ENCODE results near the gene SEMA4C. TPM values are rescaled to one million over a fixed set of nuclear protein-coding genes. Genes with fewer than 3 reads are reported as not detected.

Gene SEMA4C
- polyA plus RNA-seq, 3 donors from 2014 or later = 3.1 to 11.5 (median 4.8) TPM

DNA sequence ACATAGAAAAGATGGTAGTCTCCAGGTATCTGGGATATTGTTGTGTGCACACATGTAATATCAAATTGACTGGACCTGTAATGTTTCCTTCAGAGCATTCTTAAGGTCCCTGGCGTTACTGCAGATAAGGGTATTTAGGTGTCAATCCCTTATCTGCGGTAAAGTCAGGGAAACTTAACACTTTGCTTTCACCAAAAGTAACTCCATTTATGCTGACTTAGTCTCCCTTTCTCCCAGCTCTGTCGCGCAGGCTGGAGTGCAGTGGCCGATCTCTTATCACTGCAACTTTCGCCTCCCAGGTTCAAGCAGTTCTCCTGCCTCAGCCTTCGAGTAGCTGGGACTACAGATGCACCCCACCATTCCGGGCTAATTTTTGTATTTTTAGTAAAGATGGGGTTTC, 52.0 kb downstream of the SEMA4C start:
- Mint-ChIP-seq H3K4me1 (peaks cover 62 to 64% of the 10 kb centered on the region in 2 donors), H3K36me3 (peaks cover 3 to 14% (median 13%) of the 10 kb centered on the region in 3 donors), H3K27me3 (ENCODE audit: low read depth in 3 of 3) (peaks cover 0 to 21% (median 2%) of the 10 kb centered on the region in 3 donors), H3K9me3 (no peaks in the 10 kb centered on the region), H3K27ac (peak overlapping the region; percentile 36 to 81 (median 52)), H3K4me3 (peak overlapping the region; percentile 80 to 85 (median 83))
- no peak for DNase-seq

GRCh38 chr2:96816836-96817702, 52.8 kb downstream of the SEMA4C start:
- Mint-ChIP-seq H3K27me3 (ENCODE audit: low read depth in 3 of 3) (peaks cover 0 to 21% (median 2%) of the 10 kb centered on the region in 3 donors), H3K4me3 (peak overlapping the region; percentile 80 to 85 (median 83)), H3K9me3 (no peaks in the 10 kb centered on the region), H3K36me3 (peaks cover 9 to 14% (median 13%) of the 10 kb centered on the region in 3 donors), H3K4me1 (peaks cover 66 to 72% of the 10 kb centered on the region in 2 donors), H3K27ac (peak overlapping the region in 4 of 6 donors; percentile 39 to 76 (median 63))
- DNase-seq = no peak

DNA sequence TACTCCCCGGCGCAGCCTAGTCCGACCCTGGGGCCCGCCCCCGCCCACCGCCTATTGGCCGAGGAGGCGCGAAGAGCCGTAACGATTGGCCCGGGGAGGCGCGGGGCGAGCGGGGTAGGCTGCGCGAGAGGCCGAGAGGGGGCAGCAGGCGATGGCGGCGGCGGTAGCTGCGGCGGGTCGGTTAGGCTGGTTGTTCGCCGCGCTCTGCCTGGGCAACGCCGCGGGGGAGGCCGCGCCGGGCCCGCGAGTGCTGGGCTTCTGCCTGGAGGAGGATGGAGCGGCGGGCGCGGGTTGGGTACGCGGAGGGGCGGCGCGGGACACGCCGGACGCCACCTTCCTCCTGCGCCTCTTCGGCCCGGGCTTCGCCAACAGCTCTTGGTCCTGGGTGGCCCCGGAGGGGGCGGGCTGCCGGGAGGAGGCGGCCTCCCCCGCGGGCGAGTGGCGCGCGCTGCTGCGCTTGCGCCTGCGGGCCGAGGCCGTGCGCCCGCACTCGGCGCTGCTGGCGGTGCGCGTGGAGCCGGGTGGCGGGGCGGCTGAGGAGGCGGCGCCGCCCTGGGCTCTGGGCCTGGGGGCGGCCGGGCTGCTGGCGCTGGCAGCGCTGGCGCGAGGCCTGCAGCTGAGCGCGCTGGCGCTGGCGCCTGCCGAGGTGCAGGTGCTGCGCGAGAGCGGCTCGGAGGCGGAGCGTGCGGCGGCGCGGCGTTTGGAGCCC, 53.6 kb downstream of the SEMA4C start, which contains the start of gene CNNM3:
Gene CNNM3, plus strand, starts transcription at position 142 of the 709 bp plus-strand sequence. Its CDS starts 10 bp downstream, at position 152.
- Mint-ChIP-seq H3K27me3 (ENCODE audit: low read depth in 3 of 3) (peaks cover 0 to 21% (median 2%) of the 10 kb centered on the region in 3 donors), H3K4me3 (peak within 1 kb of the TSS; percentile 88 to 97 (median 94)), H3K4me1 (peaks cover 64 to 71% of the 10 kb centered on the region in 2 donors), H3K36me3 (peaks cover 9 to 14% (median 10%) of the 10 kb centered on the region in 3 donors), H3K27ac (peak within 1 kb of the TSS; percentile 87 to 97 (median 92)), H3K9me3 (no peaks in the 10 kb centered on the region)
- DNase-seq = peak; percentile 97 to 98 (median 98)

- peak overlapping the region; percentile 88 to 97 (median 94) for H3K4me3 Mint-ChIP-seq
- peaks cover 9 to 12% (median 10%) of the 10 kb centered on the region in 3 donors for H3K36me3 Mint-ChIP-seq
- peak overlapping the region; percentile 87 to 97 (median 92) for H3K27ac Mint-ChIP-seq
- H3K9me3 Mint-ChIP-seq = no peaks in the 10 kb centered on the region
- H3K4me1 Mint-ChIP-seq = peaks cover 56 to 64% of the 10 kb centered on the region in 2 donors
- peak in 2 of 3 donors; percentile 25 to 36 for DNase-seq
- H3K27me3 Mint-ChIP-seq (ENCODE audit: low read depth in 3 of 3) = peaks cover 0 to 21% (median 2%) of the 10 kb centered on the region in 3 donors
These were observed 54.4 kb downstream of the SEMA4C start for GRCh38 chr2:96815326-96816126.

DNA sequence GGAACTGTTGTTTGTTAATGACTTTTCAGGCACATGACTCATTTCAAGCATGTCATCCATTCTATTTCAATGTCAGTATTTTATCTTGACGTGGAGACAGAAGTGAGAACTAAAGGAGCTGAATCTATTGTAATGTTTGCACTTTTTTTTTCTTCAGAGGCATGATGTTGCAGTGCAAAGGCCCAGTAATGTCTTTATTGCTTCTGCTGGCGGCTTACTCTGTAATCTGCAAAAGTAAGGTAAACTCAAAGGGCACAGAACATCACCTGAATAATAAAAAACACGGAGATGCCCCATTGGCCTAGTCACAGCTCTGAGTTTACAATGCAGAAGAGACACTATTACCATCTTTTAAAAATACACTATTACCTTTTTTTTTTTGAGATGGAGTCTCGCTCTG, 56.2 kb downstream of the SEMA4C start:
- Mint-ChIP-seq H3K4me1 (peaks cover 40 to 45% of the 10 kb centered on the region in 2 donors), H3K36me3 (peaks cover 0 to 12% (median 4%) of the 10 kb centered on the region in 3 donors), H3K4me3 (peak overlapping the region in 2 of 5 donors; percentile 23 to 33), H3K27ac (no peak overlapping the region), H3K9me3 (no peaks in the 10 kb centered on the region), H3K27me3 (ENCODE audit: low read depth in 3 of 3) (peaks cover 0 to 19% (median 2%) of the 10 kb centered on the region in 3 donors)
- DNase-seq = no peak

DNA sequence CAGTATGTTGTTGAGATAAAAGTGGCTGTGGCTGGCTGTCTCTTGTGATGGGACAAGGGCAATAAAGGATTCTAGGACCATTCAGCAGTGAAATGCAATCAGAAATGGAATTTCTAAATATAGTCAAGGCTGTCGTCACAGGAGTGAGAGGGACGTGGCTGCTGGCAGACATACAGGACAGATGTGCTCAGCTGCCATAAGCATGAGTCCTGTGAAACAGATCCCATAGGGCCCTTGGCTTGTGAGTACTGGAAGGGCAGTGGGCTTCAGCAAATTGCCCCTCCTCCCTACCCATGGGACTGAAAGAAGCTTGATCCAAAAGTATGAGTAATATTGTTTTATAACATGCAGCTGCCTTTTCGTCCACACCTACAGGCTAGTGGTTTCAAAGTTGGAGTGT, 58.0 kb downstream of the SEMA4C start:
- DNase-seq = no peak
- H3K4me3 Mint-ChIP-seq = no peak overlapping the region
- no peaks in the 10 kb centered on the region for H3K9me3 Mint-ChIP-seq
- peaks cover 0 to 8% (median 2%) of the 10 kb centered on the region in 3 donors for H3K27me3 Mint-ChIP-seq (ENCODE audit: low read depth in 3 of 3)
- H3K36me3 Mint-ChIP-seq = peaks cover 0 to 9% (median 0%) of the 10 kb centered on the region in 3 donors
- H3K27ac Mint-ChIP-seq = peak overlapping the region in 1 of 6 donors; percentile 72
- peaks cover 34 to 37% of the 10 kb centered on the region in 2 donors for H3K4me1 Mint-ChIP-seq

- no peak for DNase-seq
- H3K4me1 Mint-ChIP-seq = peaks cover 43 to 48% of the 10 kb centered on the region in 2 donors
- no peak overlapping the region for H3K4me3 Mint-ChIP-seq
- peaks cover 0 to 9% (median 2%) of the 10 kb centered on the region in 3 donors for H3K36me3 Mint-ChIP-seq
- peaks cover 4 to 12% (median 10%) of the 10 kb centered on the region in 3 donors for H3K27me3 Mint-ChIP-seq (ENCODE audit: low read depth in 3 of 3)
- H3K9me3 Mint-ChIP-seq = no peaks in the 10 kb centered on the region
- H3K27ac Mint-ChIP-seq = peak overlapping the region in 3 of 6 donors; percentile 26 to 72 (median 32)
These were observed 59.1 kb downstream of the SEMA4C start for GRCh38 chr2:96810783-96811192.

DNA sequence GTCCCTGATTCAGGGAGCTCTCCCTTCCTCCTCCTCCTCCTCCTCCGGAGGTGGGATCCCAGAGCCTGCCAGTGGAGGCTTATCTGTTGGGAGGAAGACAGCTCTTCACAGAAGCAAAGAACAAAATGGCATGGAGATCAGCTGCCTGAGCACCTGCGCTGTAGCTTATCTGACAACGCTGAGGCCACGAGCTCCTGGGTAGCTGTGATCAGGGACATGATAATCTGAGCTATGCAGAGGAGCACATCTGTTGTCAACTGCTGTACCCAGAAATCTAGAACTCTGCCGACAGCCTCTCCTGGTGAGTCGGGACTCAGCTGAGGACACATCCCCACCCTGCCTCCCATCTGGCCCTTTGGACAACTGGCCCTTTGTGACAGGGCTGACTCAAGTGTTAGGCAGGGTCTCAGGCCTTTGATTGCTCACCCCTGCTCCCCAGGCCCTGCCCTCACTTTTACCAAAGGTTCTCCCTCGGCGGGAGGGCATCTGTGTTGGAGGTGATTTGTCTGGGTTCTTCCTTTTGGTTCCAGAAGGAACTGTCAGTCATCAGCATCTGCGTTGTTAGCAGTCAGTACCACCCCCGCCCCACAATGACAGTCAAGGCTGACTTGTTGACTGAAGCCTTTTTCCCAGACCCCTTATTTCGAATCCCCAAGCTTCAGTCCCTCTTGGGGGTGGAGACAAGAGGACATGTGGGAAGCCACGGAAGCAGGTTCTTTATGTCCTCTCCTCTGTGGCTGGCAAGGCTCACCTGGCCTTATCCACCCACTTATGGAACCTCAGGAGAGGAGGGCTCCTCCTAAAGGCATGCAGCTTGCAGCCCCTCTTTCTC, 59.7 kb downstream of the SEMA4C start:
- H3K4me1 Mint-ChIP-seq = peaks cover 38 to 43% of the 10 kb centered on the region in 2 donors
- no peaks in the 10 kb centered on the region for H3K9me3 Mint-ChIP-seq
- H3K27me3 Mint-ChIP-seq (ENCODE audit: low read depth in 3 of 3) = peaks cover 4 to 12% (median 10%) of the 10 kb centered on the region in 3 donors
- H3K4me3 Mint-ChIP-seq = no peak overlapping the region
- H3K36me3 Mint-ChIP-seq = peaks cover 0 to 9% (median 2%) of the 10 kb centered on the region in 3 donors
- peak overlapping the region in 4 of 6 donors; percentile 2 to 62 (median 44) for H3K27ac Mint-ChIP-seq
- no peak for DNase-seq

Other genes with a start within 250 kb of the SEMA4C start
- 10 to 100 TPM in 1 of 3 donors, 1 to 10 TPM in 2; 8.2 to 22.2 (median 9.9) TPM for gene KANSL3, start 231.8 kb downstream of the SEMA4C start, polyA plus RNA-seq
- not detected for gene FER1L5, start 227.3 kb downstream of the SEMA4C start, polyA plus RNA-seq
- gene LMAN2L, start 130.0 kb downstream of the SEMA4C start, polyA plus RNA-seq = 10 to 100 TPM; 15.8 to 39.3 (median 23.5) TPM
- gene CNNM4, start 109.2 kb downstream of the SEMA4C start, polyA plus RNA-seq = 1 to 10 TPM; 1.2 to 3.9 (median 2.6) TPM
- gene CNNM3, start 53.8 kb downstream of the SEMA4C start, polyA plus RNA-seq = 10 to 100 TPM in 1 of 3 donors, 1 to 10 TPM in 2; 5.5 to 11.0 (median 9.9) TPM
- gene ANKRD23, start 26.1 kb downstream of the SEMA4C start, polyA plus RNA-seq = 1 to 10 TPM in 1 of 3 donors, not detected in 2; 1.3 TPM
- 10 to 100 TPM; 27.0 to 68.3 (median 41.2) TPM for gene ANKRD39, start 12.1 kb downstream of the SEMA4C start, polyA plus RNA-seq
- 1 to 10 TPM in 1 of 3 donors, under 1 TPM in 2; 0.42 to 1.5 (median 0.99) TPM for gene FAM178B, start 116.5 kb upstream of the SEMA4C start, polyA plus RNA-seq
- gene FAHD2B, start 224.8 kb upstream of the SEMA4C start, polyA plus RNA-seq = 10 to 100 TPM; 11.0 to 18.1 (median 13.2) TPM
- 10 to 100 TPM in 1 of 3 donors, 1 to 10 TPM in 2; 5.2 to 14.7 (median 5.6) TPM for gene ANKRD36, start 243.1 kb upstream of the SEMA4C start, polyA plus RNA-seq

All from immature natural killer cell (primary cell).